IgD-negative memory B cell (primary cell): ENCODE results near the gene KCNQ2. TPM values are rescaled to one million over a fixed set of nuclear protein-coding genes. Genes with fewer than 3 reads are reported as not detected.

ENCODE experiments used
- H3K27ac Mint-ChIP-seq, 3 donors: one replicate each; pipeline ENCODE4 v1.8.0; 2020 to 2022; ENCODE audit warnings: mild to moderate bottlenecking in 3 of 3, mixed read lengths in 3 of 3, moderate library complexity in 1 of 3
- H3K27me3 Mint-ChIP-seq: one replicate; pipeline ENCODE4 v1.8.0; 2021; ENCODE audit warnings: mixed read lengths
- H3K36me3 Mint-ChIP-seq: one replicate; pipeline ENCODE4 v1.8.0; 2020; ENCODE audit warnings: mild to moderate bottlenecking, mixed read lengths
- H3K4me1 Mint-ChIP-seq, 3 donors: one replicate each; pipeline ENCODE4 v1.8.0; 2020 to 2022; ENCODE audit warnings: mixed read lengths in 3 of 3, mild to moderate bottlenecking in 1 of 3
- H3K4me3 Mint-ChIP-seq, 4 donors: one replicate each; pipeline ENCODE4 v1.8.0; 2020 to 2022; ENCODE audit warnings: mild to moderate bottlenecking in 4 of 4, mixed read lengths in 4 of 4, moderate library complexity in 3 of 4
- H3K9me3 Mint-ChIP-seq, 3 donors: one replicate each; pipeline ENCODE4 v1.8.0; 2020 to 2021; ENCODE audit warnings: mixed read lengths in 3 of 3, mild to moderate bottlenecking in 1 of 3
- polyA plus RNA-seq: library from polyadenylated mRNA; unstranded; fragments of 300-500 nt; fragmentation: Illumina TruSeq; gene quantifications from one replicate; pipeline ENCODE4 v1.2.3, GENCODE V29; 2021

The KCNQ2 gene
- polyA plus RNA-seq, 1 donor from 2014 or later: 0.29 TPM

DNA sequence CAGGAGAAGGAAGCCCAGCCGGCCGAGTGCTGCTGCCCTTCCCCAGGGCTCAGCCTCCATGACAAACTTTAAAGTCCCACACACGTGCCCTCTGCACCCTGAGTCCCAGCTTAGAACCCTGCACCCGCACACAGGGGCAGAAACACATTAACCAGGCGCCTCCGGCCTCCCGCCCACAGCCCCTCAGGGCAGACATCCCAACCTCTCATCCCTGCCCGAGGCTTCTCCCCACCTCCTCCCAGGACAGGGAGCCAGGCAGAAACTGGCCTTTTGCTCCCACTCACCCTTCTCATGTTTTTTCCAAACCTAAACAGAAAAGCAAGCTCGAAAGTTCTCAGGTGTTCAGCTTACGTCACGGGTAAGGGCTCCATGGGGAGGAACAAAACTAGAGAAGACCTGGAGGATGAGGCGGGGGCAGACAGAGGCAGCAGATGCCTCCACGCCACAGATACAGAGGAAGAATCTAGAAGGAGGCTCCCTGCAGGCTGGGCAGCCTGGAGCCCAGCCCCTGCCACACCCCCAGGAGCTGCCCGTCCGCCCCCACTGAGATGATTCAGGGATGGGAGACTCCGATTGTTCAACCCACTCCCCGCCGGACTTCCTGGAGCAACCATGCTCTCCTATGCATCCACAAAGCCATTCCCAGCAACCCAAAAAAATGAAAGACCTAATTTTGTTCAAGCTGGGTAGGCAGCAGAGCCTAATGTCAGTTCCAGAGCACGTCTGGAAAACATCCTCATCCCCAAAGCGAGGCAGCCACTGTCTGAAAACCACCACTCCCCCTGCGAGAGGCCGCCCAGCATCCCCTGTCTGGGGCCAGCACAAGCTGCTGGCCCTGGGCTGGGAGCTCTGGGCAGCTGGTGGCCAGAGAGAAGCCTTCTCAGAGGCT, 8.8 kb downstream of the KCNQ2 start:
- no peaks in the 10 kb centered on the region for H3K9me3 Mint-ChIP-seq
- H3K4me1 Mint-ChIP-seq: no peaks in the 10 kb centered on the region
- peaks cover 1% of the 10 kb centered on the region for H3K36me3 Mint-ChIP-seq
- no peak overlapping the region for H3K4me3 Mint-ChIP-seq
- peaks cover 20% of the 10 kb centered on the region for H3K27me3 Mint-ChIP-seq
- H3K27ac Mint-ChIP-seq: no peak overlapping the region

DNA sequence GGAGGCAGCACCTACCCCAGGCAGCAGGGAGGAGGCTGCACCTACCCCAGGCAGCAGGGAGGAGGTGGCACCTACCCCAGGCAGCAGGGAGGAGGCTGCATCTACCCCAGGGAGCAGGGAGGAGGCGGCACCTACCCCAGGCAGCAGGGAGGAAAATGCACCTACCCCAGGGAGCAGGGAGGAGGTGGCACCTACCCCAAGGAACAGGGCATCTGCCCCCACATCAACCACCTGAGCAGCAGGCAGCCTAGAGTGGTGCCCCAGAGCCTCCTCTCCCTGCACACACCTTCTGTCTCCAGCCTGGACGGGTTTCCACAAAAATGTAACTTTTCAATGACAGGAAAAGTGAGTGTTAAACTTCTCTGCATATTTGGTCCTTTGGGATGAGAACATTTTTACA, 10.2 kb downstream of the KCNQ2 start:
- Mint-ChIP-seq H3K27ac (no peak overlapping the region), H3K9me3 (no peaks in the 10 kb centered on the region)

DNA sequence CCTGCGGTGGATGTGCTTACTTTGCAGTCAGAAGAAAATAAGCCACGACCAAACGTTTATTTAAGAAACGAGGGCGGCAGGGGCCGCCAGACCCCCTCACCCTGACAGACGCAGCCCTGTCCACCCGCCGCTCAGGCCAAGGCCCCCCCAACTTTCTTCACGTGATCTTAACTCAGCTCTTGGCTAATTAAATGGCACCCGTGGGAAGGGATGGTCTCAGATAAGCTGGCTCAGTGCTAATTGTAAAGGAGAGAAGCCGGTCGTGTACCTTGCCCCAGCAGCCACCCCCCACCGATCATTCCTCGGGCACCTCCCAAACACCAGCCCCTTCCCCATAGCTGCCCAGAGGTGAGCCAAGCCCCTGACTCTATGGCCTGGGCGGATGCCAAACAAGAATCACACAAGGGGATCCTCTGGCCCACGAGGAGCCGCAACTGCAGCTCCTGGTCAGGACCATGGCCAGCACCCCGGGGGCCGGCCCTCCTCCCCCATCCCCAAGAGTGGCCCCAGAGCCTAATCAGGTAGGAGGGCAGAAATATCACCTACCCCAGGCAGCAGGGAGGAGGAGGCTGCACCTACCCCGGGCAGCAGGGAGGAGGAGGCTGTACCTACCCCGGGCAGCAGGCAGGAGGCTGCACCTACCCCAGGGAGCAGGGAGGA, 11.2 kb downstream of the KCNQ2 start:
- no peak overlapping the region for H3K27ac Mint-ChIP-seq
- H3K27me3 Mint-ChIP-seq: peaks cover 25% of the 10 kb centered on the region
- peaks cover 0 to 3% (median 0%) of the 10 kb centered on the region in 3 donors for H3K4me1 Mint-ChIP-seq
- H3K36me3 Mint-ChIP-seq: peaks cover 1% of the 10 kb centered on the region
- no peak overlapping the region for H3K4me3 Mint-ChIP-seq
- H3K9me3 Mint-ChIP-seq: no peaks in the 10 kb centered on the region

More for the DNA sequence above, 10.2 kb downstream of the KCNQ2 start:
- no peak overlapping the region for H3K4me3 Mint-ChIP-seq
- peaks cover 25% of the 10 kb centered on the region for H3K27me3 Mint-ChIP-seq
- H3K4me1 Mint-ChIP-seq: peaks cover 0 to 3% (median 0%) of the 10 kb centered on the region in 3 donors
- H3K36me3 Mint-ChIP-seq: peaks cover 1% of the 10 kb centered on the region

DNA sequence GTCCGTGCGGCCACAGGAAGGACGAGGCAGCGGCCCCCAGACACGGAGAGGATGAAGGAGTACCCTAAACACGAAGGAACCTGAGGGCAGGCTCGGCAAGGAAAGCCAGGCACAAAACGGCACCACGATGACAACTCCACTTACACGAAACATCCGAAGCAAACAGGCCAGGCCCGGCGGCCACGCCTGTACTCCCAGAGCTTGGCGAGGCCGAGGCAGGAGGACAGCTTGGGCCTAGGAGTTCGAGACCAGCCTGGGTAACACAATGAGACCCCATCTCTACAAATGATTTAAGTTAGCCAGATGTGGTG, 13.4 kb downstream of the KCNQ2 start:
- H3K36me3 Mint-ChIP-seq: peaks cover 2% of the 10 kb centered on the region
- H3K4me3 Mint-ChIP-seq: no peak overlapping the region
- peaks cover 29% of the 10 kb centered on the region for H3K27me3 Mint-ChIP-seq
- no peaks in the 10 kb centered on the region for H3K9me3 Mint-ChIP-seq
- H3K27ac Mint-ChIP-seq: no peak overlapping the region
- H3K4me1 Mint-ChIP-seq: peaks cover 0 to 3% (median 0%) of the 10 kb centered on the region in 3 donors

DNA sequence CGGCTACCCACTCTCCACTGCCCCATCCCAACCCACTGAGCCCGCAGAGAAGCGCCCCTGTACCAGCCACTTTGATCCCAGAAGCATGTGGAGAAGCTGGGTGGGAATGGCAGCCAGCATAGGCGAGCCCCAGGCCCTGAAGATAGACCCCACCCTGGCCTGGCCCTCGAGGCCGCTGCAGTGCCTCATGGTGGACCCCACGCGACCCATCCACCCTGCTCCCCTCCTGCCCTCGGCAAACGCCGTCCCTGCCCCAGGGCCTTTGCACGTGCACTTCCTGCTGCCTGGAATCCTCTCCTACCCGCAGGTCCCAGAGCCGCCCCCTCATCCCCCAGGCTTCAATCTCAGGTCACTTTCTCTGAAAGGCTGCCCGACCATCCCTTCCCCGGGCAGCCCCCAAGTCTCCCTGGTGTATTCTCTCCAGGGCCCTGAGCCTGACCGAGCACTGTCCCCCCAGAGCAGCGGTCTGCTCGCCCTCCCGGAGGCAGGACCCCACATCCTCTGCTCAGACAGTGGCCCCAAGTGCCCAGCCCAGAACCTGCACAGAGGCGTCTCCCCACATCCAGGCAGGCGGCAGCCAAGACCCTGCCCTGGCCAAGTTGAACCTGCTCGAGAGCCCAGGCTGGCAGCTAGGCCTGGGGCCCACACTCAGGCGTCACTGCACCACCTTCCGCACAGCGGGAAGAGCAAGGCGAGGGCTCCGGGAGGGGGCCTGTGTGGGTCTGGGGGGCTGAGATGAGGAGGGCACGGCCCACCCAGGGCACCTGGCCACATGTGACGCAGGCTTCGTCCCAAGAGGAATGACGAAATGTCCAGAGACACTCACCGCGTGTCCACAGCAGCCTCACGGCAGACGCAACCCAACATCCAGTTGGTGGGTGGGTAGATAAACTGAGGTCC, 14.0 kb downstream of the KCNQ2 start:
- no peaks in the 10 kb centered on the region for H3K9me3 Mint-ChIP-seq
- peak overlapping the region in 1 of 4 donors; percentile 68 for H3K4me3 Mint-ChIP-seq
- H3K27ac Mint-ChIP-seq: no peak overlapping the region
- H3K36me3 Mint-ChIP-seq: peaks cover 2% of the 10 kb centered on the region
- peaks cover 0 to 3% (median 0%) of the 10 kb centered on the region in 3 donors for H3K4me1 Mint-ChIP-seq
- H3K27me3 Mint-ChIP-seq: peaks cover 32% of the 10 kb centered on the region

DNA sequence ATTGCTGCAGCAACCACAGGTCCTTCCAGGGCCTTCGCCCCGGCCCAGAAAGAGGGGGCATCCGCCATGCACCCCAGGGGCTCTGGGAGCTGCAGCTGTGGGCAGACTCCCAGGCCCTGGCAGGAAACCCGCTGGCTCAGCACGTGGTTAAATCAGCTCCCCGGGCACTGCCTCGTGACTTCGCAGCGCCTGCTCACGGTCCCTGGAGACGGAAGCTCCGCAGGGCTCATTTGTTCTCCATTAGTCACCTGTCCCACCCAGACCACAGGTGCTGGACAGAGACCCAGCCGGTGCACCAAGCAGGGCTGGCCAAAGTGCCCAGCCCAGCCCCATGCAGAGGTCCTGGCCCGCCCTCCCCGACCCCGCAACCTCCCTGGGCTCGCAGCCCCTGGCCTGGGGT, 14.7 kb downstream of the KCNQ2 start:
- Mint-ChIP-seq H3K9me3 (no peaks in the 10 kb centered on the region), H3K4me3 (peak overlapping the region in 1 of 4 donors; percentile 51), H3K27me3 (peaks cover 28% of the 10 kb centered on the region)

DNA sequence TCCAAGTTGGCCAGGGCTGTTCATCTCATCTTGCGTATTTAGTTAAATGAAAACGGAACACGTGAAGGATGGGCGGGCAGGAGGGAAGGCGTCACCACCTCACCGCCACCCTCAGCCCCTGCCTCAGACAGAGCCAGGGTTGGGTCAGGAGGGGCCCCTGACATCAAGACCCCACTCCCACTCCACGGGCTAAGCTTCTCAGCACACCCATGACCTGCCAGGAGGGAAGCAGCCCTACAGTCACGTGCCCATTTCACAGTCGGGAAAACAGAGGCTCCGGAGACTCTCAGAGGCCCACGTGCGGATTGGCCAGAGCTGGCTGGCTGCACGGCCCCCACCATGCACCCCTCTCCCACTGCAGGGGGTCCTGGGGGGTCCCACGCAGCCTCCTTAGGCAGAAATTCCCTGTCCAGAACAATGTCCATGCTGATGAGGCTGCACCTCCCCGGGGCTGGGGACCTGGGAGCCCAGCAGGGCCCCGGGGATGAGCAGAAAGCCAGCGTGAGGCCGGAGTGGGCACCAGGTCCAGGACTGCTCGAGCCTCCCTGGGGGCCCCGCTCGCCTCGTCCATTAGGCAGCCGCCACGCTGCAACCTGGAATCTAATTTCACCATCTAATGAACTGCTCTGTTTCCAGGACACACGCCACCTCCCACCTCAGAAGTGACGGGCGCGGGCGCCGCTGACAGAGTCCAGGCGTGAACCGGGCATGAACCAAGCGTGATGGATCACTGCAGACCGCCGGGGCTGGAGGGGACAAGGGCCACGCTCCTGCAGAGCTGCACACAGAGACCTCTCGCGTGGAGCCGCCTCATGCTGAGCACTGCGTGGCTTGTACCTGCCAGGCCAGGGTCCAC, 15.8 kb downstream of the KCNQ2 start:
- Mint-ChIP-seq H3K27ac (no peak overlapping the region), H3K4me1 (peaks cover 0 to 3% (median 0%) of the 10 kb centered on the region in 3 donors), H3K9me3 (no peaks in the 10 kb centered on the region), H3K4me3 (peak overlapping the region in 1 of 4 donors; percentile 70), H3K36me3 (peaks cover 1% of the 10 kb centered on the region), H3K27me3 (peaks cover 28% of the 10 kb centered on the region)

More for the DNA sequence above, 14.7 kb downstream of the KCNQ2 start:
- peaks cover 0 to 3% (median 0%) of the 10 kb centered on the region in 3 donors for H3K4me1 Mint-ChIP-seq
- peak overlapping the region in 1 of 3 donors; percentile 71 for H3K27ac Mint-ChIP-seq
- H3K36me3 Mint-ChIP-seq: peaks cover 2% of the 10 kb centered on the region

DNA sequence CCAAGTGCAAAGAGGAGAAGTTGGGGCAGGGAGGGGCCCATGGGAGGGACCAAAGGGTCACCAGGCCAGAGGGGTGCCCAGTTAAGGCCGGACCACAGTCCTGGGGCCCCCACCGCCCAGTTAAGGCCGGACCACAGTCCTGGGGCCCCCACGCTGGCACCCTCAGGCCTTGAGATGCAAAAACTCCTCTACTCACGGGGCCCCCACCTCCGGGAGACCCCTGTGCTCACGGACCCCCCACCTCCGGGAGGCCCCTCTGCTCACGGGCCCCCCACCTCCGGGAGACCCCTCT, 16.9 kb downstream of the KCNQ2 start:
- H3K4me1 Mint-ChIP-seq: peaks cover 0 to 3% (median 0%) of the 10 kb centered on the region in 3 donors
- H3K27me3 Mint-ChIP-seq: peaks cover 23% of the 10 kb centered on the region
- H3K9me3 Mint-ChIP-seq: no peaks in the 10 kb centered on the region
- H3K36me3 Mint-ChIP-seq: peaks cover 1% of the 10 kb centered on the region
- H3K27ac Mint-ChIP-seq: no peak overlapping the region
- peak overlapping the region in 1 of 4 donors; percentile 54 for H3K4me3 Mint-ChIP-seq

DNA sequence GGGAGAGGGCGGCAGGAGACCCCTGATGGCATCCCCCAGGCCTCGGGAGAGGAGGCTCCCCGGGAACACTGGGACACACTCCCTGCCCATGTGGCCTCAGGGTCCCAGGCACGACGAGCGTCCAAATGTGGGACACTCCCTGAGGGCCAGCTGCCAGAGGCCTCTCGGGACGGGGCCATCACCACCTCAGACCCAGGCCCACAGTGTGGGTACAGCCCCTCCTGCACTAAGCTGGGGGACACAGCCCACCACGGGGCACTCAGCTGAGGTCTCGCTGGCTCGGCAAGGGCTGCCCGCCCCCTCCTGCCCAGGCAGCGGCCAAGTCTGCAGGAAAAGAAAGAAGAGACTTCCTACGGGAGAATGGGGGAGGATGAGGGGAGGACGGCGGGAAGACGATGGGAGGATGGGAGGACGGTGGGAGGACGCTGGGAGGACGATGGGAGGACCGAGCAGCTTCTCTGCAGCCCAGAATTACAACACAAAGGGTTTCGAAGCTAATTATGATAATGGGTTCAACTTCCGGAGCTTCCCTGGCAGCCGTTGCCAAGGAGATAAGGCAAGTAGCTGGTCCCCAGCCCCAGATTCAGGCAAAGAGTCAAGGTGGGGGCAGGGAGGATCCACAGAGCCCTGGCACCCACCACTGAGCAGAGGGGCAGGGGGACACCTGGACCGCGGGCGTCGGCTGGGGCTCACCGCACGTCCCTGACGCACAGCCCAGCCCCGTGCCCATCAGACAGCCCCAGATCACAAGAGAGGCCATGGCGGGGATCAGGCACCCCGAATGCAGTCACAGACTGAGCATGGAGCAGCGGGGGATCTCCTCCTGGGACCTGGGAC, 17.5 kb downstream of the KCNQ2 start:
- H3K9me3 Mint-ChIP-seq: no peaks in the 10 kb centered on the region
- no peak overlapping the region for H3K27ac Mint-ChIP-seq
- H3K36me3 Mint-ChIP-seq: peaks cover 1% of the 10 kb centered on the region
- peak overlapping the region in 2 of 4 donors; percentile 45 to 65 for H3K4me3 Mint-ChIP-seq
- peaks cover 23% of the 10 kb centered on the region for H3K27me3 Mint-ChIP-seq
- peaks cover 0 to 3% (median 0%) of the 10 kb centered on the region in 3 donors for H3K4me1 Mint-ChIP-seq

DNA sequence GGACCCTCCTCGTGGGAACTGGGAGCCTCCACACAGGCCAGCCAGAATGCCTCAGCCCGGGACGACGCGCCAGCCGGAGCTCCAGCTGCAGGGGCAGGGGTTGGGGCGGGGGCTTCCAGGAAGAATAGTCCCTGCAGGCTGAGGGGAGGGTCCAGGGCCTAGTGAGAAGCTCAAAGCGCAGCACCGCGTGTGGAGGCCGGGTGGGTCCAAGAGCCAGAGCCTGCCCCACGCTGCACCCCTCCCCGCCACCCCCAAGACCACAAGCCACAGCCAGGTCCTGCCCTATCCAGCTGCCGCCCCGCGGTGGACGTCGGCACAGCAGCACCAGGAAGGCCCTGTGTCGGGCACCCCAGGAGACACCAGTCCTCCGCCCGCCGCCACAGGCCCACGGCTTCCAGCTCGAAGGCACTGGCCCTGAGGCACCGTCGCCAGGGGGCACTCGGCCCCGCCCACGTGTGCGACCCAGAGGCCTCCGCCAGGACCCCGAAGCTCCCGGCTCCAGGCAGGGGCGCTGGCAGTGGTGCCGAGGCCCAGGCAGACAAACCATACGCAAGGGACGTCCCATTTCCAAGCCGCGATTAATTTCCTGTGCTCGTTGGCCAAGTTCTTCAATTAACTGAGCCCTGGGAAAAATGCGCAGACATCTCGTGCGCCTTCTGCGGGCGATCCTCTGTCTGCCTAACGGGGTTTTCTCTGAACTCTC, 19.5 kb downstream of the KCNQ2 start:
- H3K36me3 Mint-ChIP-seq: peaks cover 1% of the 10 kb centered on the region
- peaks cover 26% of the 10 kb centered on the region for H3K27me3 Mint-ChIP-seq
- peaks cover 0 to 3% (median 0%) of the 10 kb centered on the region in 3 donors for H3K4me1 Mint-ChIP-seq
- no peak overlapping the region for H3K4me3 Mint-ChIP-seq
- no peak overlapping the region for H3K27ac Mint-ChIP-seq
- no peaks in the 10 kb centered on the region for H3K9me3 Mint-ChIP-seq

DNA sequence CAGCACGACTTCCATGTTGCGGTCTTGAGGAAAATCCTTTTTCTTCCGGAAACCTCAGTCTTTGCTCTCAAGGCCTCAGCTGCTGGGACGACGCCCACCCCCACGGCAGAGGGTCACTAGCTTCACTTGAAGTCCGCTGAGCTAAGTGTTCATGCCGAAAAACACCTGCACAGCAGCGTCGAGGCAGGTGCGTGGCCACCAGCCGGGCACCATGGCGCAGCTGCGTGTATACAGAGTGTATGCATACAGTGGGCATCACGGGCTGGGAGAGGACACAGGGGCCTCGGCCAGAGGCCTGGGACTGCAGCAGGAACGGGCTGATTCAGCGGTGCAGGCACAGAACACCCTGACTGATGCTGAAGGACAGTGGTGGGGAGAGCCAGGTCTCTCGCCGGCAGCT, 20.1 kb downstream of the KCNQ2 start:
- Mint-ChIP-seq H3K4me1 (peaks cover 0 to under 1% (median 0%) of the 10 kb centered on the region in 3 donors), H3K27me3 (peaks cover 27% of the 10 kb centered on the region), H3K9me3 (no peaks in the 10 kb centered on the region), H3K27ac (no peak overlapping the region), H3K4me3 (no peak overlapping the region), H3K36me3 (peaks cover 3% of the 10 kb centered on the region)

DNA sequence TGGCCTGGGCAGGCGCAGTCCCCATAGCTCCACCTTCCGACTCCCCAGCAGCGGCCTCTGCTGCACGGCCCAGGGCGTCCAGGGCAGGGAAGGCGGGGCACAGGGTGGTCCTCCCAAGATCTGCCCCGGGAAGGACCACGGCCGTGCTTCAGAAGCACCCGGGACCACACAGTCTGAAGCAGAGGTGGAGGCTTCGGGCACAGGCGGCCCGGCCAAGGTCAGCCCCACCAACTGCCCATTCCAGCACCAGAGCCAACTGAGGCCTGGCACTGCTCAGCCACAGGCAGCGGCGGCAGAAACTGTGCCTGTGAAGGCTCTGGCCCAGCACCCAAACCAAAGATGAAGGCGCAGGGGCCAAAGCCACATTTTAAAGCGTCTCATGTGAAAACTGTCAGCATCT, 20.6 kb downstream of the KCNQ2 start:
- peaks cover 3% of the 10 kb centered on the region for H3K36me3 Mint-ChIP-seq
- H3K27ac Mint-ChIP-seq: no peak overlapping the region
- H3K27me3 Mint-ChIP-seq: peaks cover 29% of the 10 kb centered on the region
- peaks cover 0 to 3% (median 0%) of the 10 kb centered on the region in 3 donors for H3K4me1 Mint-ChIP-seq
- no peak overlapping the region for H3K4me3 Mint-ChIP-seq
- no peaks in the 10 kb centered on the region for H3K9me3 Mint-ChIP-seq
